Activated naive CD8-positive, alpha-beta T cell treated with anti-CD3 and anti-CD28 coated beads, Interleukin-2, amount 10 ng/mL, durations not matched to agents 7 days and 5 days (primary cell): Measurements from ENCODE around the gene CACNA1D. TPM values are rescaled to one million over a fixed set of nuclear protein-coding genes. Genes with fewer than 3 reads are reported as not detected.

ENCODE experiments used
- ATAC-seq: fragments of 150-1000 bp; cut with Tn5 transposase; one replicate; pipeline ENCODE4 v1.10.0; 2021; ENCODE audit warnings: low read depth, moderate library complexity
- POLR2A ChIA-PET: fragments of 350-600 bp; sonication (Branson Sonifier 250); formaldehyde crosslinking; loops from one replicate; lab custom pipeline; 2021; ENCODE audit warnings: antibody characterized with exemption; lab: Charles Lee
- DNase-seq: peaks from one replicate; pipeline ENCODE4 v3.0.0; 2021
- H3K27ac Mint-ChIP-seq: one replicate; pipeline ENCODE4 v1.8.0; 2022; ENCODE audit warnings: mild to moderate bottlenecking, mixed read lengths
- H3K27me3 Mint-ChIP-seq: one replicate; pipeline ENCODE4 v1.8.0; 2022; ENCODE audit warnings: mild to moderate bottlenecking, moderate library complexity, mixed read lengths
- H3K36me3 Mint-ChIP-seq: one replicate; pipeline ENCODE4 v1.8.0; 2021; ENCODE audit warnings: mild to moderate bottlenecking, mixed read lengths
- H3K4me1 Mint-ChIP-seq: one replicate; pipeline ENCODE4 v1.8.0; 2021; ENCODE audit warnings: mixed read lengths
- H3K4me3 Mint-ChIP-seq: one replicate; pipeline ENCODE4 v1.8.0; 2022; ENCODE audit warnings: mild to moderate bottlenecking, moderate library complexity, mixed read lengths
- H3K9me3 Mint-ChIP-seq: one replicate; pipeline ENCODE4 v1.8.0; 2021; ENCODE audit warnings: mixed read lengths
- total RNA-seq, 2 experiments: library from RNA; stranded (reverse); gene quantifications; one replicate each; pipeline ENCODE4 v1.2.3, GENCODE V29; 2021

Gene CACNA1D
- total RNA-seq, 2 experiments from 2014 or later = not detected

DNA sequence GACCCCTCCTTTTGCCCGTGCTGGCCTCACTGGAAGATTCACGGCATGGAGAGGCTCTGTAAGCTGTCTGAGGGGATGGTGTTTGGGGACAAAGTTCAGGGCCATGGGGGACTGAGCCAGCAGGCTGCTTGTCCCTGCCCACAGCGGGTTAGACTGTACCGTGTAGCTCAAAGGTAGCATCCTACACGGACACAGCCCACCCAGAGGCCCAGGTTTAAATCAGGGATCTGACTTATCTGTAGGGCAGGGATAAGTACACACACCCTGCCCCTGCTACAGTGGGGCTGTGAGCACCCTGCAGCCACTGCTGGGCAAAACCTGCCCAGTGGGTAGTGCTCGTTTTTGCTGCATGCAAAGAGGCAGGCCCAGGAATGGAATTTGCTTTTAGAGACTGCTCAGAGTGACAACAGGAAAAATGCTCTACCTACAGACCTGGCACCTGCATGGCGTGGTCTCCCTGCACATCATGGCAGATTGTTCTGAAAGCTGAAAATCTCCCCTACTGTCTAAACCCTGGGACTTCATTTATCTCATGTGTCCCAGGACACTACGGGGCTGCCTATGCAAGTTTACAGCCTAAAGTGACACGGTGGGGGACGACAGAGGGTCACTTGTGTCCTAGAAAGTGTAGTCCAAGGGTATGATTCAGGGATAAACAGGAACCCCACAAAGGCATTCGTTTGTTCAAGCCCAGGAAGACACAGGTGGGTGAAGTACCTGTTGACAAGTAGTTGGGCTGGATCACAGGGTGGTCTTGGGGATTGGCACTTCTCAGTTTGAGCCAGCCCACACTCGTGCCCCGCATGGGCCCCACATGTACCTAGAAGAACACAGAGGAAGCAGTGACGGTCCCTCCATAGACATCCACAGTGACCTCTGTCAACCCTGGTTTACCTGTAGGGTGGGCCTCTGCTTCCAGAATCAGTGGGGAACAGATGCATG, 324.1 kb downstream of the CACNA1D start:
- DNase-seq (no peak), ATAC-seq (no peak)
- H3K4me3 Mint-ChIP-seq = no peak overlapping the region
- POLR2A ChIA-PET = no interaction called here
- no peak overlapping the region for H3K27ac Mint-ChIP-seq
- peaks cover 2% of the 10 kb centered on the region for H3K4me1 Mint-ChIP-seq
- no peaks in the 10 kb centered on the region for H3K9me3 Mint-ChIP-seq
- H3K36me3 Mint-ChIP-seq = no peaks in the 10 kb centered on the region
- H3K27me3 Mint-ChIP-seq = no peaks in the 10 kb centered on the region

DNA sequence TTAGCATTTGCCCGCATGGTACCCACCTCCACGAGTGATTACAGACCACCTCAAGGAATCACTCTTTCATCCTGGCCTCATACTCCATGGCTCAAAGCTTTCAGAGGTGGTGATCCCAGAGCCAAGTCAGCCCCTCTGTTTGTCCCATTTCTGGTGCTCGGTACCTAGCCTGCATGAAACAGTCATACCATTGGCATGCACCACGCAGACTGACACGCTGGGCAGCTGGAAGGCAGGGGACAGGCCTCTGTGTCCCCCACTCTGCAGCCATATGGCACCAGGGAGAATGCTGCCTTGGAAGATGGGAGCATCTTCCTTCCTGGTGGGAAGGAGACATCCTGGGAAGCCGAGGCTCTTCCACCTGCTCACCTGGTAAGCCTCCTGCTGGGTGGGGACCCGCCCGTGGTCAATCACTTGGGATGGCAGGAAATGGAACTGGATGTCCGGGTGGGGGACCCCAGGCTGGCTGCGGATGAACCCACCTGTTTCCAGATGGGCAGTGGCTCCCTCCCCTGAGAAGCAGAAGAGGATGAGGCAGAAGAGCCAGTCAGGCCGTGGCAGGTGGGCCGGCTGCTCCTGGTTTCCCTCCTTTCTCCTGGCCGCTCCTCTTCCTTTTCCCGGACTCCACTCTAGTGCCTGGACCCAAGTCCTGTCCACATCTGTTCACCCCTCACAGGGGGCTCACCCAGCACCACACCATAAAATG, 324.9 kb downstream of the CACNA1D start:
- no peak overlapping the region for H3K4me3 Mint-ChIP-seq
- no peaks in the 10 kb centered on the region for H3K9me3 Mint-ChIP-seq
- H3K27me3 Mint-ChIP-seq = no peaks in the 10 kb centered on the region
- no peak overlapping the region for H3K27ac Mint-ChIP-seq
- DNase-seq (no peak), ATAC-seq (no peak)
- POLR2A ChIA-PET = no interaction called here
- peaks cover 2% of the 10 kb centered on the region for H3K4me1 Mint-ChIP-seq
- no peaks in the 10 kb centered on the region for H3K36me3 Mint-ChIP-seq

DNA sequence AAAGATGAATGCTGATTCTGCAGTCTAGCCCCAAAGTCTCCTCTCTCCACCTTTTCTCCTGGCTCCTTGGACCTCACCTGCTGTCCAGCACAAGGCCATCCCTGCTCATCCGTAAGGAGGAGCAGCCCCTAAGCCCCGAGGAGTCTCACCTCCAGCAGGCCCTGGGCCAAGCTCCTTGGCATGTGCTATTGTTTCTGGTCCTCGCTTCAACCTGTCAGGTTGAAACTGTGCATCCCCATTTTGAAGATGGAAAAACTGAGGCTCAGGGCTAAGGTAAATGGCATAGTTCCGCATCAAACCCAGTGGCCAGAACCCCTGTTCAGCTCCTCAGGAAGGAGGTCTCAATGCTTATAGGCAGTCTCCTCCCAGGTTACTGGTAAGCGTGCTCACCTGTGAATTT, 325.7 kb downstream of the CACNA1D start:
- Mint-ChIP-seq H3K36me3 (no peaks in the 10 kb centered on the region), H3K27me3 (peaks cover 4% of the 10 kb centered on the region), H3K4me1 (peaks cover 2% of the 10 kb centered on the region), H3K4me3 (no peak overlapping the region), H3K9me3 (no peaks in the 10 kb centered on the region), H3K27ac (no peak overlapping the region)
- DNase-seq (no peak), ATAC-seq (no peak)
- POLR2A ChIA-PET = no interaction called here

DNA sequence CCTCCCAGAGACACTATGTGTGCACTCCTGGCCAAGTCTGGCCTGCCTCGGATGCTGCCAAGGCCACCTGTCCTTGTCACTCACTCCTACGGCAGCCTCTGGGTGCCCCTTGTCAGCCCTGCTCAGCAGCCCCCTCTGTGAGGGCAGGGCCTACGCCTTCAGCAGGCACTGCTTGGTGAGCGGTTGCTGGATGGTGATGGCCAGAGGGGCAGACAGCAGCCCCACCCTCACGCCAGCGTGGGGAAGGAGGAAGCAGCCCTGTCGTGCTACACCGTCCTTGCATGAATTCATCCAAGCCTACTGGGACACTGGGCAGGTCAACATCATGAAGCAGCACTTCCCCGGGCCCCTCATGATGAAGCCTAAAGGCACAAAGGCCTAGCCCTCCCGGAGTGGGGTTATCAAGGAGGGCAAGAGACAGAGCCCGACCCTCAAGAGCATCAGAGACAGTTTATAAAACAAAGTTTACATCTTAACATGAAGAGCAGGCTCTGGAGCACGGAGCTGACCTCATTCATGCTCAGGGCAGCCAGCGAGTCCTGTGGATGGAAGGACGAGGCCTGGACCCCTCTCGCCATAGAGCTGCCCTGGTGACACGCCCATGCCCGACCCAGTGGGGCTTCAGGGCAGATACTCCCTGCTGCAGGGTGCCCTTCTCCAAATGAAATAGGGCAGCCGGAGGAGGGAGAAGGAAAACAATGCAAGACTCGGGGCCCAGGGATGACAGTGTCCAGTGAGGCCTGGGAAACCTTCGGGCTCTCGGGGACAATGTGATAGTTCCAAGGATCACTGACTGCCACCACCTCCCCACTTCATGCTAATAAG, 326.6 kb downstream of the CACNA1D start:
- Mint-ChIP-seq H3K27ac (no peak overlapping the region), H3K27me3 (peaks cover 11% of the 10 kb centered on the region), H3K9me3 (no peaks in the 10 kb centered on the region), H3K36me3 (no peaks in the 10 kb centered on the region), H3K4me1 (peaks cover 2% of the 10 kb centered on the region), H3K4me3 (no peak overlapping the region)
- POLR2A ChIA-PET = no interaction called here
- ATAC-seq = no peak
- no peak for DNase-seq

DNA sequence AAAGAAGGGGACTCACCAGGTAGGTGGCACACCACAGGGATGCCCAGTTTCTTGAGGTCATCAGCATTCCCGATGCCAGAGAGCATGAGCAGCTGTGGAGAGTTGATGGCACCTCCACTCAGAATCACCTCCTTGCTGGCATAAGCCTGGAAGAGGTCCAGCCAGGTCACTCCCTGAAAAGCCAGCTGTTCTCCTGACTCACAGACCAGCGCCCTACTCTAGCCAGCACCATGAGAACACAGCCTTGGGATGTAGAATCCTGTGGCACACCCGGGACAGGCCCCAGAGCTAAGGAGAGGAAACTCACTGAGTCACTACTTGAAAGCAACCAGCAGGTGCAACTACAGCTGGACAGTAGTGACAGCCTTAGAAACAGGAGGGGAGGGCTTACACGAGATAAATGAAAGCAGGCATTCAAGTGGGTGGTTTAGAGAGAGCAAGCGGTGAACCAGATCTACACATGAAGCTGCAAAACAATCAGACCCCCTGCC, 327.3 kb downstream of the CACNA1D start:
- POLR2A ChIA-PET = no interaction called here

DNA sequence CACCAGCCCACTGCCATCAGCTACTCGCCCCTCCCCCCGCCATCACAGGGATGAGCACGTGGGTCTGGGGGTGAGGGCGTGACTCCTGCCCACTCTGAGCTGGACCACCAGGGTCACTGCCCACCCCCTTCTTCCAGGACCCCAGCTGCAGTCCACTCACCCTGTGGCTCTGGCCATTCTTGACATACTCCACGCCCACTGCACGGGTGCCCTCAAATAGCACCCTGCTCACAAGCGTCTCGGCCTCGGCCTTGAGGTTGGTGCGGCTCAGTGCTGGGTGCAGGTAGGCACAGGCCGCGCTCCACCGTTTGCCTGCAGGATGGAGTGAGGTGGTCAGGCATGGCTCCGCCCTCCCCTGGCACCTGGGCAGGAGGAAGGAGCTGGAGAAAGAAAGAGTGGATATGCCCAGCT, 327.9 kb downstream of the CACNA1D start:
- peaks cover 20% of the 10 kb centered on the region for H3K27me3 Mint-ChIP-seq
- no peak overlapping the region for H3K4me3 Mint-ChIP-seq
- no peak overlapping the region for H3K27ac Mint-ChIP-seq
- DNase-seq = no peak
- H3K4me1 Mint-ChIP-seq = peaks cover 2% of the 10 kb centered on the region
- POLR2A ChIA-PET = no interaction called here
- H3K9me3 Mint-ChIP-seq = no peaks in the 10 kb centered on the region
- H3K36me3 Mint-ChIP-seq = no peaks in the 10 kb centered on the region
- no peak for ATAC-seq

More for the DNA sequence above, 327.3 kb downstream of the CACNA1D start:
- peaks cover 2% of the 10 kb centered on the region for H3K4me1 Mint-ChIP-seq
- ATAC-seq (no peak), DNase-seq (no peak)
- H3K36me3 Mint-ChIP-seq = no peaks in the 10 kb centered on the region
- peaks cover 17% of the 10 kb centered on the region for H3K27me3 Mint-ChIP-seq
- H3K27ac Mint-ChIP-seq = no peak overlapping the region
- no peaks in the 10 kb centered on the region for H3K9me3 Mint-ChIP-seq
- H3K4me3 Mint-ChIP-seq = no peak overlapping the region

DNA sequence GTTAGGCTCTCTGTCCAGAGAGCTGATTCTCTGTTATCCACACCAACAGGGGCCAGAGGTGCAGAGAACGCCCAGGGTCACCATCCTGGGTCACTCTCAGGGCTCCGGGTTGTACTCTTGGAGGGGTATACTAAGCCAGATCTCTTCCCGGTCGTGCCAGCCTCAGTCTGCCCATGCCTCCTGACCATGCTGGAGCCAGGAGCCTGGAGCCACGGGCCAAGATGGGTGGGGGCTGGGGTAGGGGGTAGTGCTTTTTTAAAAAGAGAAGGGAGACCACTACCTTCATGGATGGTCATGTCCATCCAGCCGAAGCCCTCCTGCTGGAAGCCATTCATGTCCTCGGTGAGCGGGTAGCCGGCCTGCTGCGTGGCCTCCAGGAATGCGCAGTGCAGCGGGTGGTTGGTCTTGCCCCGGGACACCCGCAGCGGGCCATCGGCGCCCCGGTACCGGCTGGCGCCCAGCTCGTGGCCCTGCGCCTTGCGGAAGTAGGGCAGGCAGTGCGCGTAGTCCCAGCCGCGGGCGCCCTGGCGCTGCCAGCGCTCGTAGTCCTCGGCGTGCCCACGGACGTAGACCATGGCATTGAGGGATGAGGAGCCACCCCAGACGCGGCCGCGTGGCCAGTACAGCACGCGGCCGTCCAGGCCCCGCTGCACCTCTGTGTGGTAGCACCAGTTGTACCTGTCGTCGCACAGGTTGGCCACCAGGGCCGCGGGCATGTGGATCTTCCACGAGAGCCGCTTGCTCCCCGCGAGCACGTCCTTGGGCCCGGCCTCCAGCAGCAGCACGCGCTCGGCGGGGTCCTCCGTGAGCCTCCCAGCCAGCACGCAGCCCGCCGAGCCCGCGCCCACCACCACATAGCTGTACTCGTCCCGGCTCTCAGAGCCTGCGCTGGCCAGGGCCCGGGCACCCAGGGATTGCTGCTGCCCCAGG, 328.9 kb downstream of the CACNA1D start:
- no peak overlapping the region for H3K27ac Mint-ChIP-seq
- ATAC-seq (no peak), DNase-seq (no peak)
- H3K36me3 Mint-ChIP-seq = no peaks in the 10 kb centered on the region
- POLR2A ChIA-PET = no interaction called here
- no peaks in the 10 kb centered on the region for H3K4me1 Mint-ChIP-seq
- H3K27me3 Mint-ChIP-seq = peaks cover 29% of the 10 kb centered on the region
- H3K4me3 Mint-ChIP-seq = no peak overlapping the region
- H3K9me3 Mint-ChIP-seq = no peaks in the 10 kb centered on the region

DNA sequence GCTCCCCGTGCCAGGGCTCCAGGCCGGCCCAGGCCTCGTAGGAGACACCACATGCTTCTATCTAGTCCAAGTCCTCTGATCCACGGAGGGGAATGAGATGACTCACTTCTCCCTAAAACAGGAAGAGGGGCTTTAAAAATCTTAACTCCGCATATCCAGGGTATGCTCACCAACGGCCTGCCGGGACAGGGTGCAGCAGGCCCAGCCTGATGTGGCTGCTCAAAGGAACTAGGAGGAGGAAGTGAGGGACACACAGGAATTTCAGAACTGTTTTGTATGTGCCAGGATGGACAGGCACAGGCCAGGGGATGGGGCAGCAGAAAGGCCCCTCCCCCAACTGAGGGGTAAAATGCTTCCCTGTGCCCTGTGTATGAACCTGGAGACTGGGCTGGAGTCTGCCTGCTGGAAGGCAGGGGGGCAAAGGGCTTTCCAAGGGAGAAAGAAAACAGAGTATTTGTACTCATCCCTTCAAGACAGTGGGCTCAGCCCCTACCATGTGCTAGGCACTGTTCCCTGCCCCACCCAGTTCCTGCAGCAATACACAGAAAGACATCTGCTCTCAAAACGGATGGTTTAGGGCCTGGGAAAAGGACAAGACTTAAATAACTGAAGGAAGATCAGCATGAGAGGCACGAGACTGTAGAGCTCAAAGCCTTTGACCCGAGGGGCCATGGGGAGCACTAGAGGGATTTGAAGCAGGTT, 329.7 kb downstream of the CACNA1D start:
- Mint-ChIP-seq H3K4me3 (no peak overlapping the region), H3K27ac (no peak overlapping the region), H3K4me1 (no peaks in the 10 kb centered on the region), H3K36me3 (no peaks in the 10 kb centered on the region), H3K9me3 (no peaks in the 10 kb centered on the region), H3K27me3 (peaks cover 29% of the 10 kb centered on the region)
- no peak for ATAC-seq
- POLR2A ChIA-PET = no interaction called here
- no peak for DNase-seq

DNA sequence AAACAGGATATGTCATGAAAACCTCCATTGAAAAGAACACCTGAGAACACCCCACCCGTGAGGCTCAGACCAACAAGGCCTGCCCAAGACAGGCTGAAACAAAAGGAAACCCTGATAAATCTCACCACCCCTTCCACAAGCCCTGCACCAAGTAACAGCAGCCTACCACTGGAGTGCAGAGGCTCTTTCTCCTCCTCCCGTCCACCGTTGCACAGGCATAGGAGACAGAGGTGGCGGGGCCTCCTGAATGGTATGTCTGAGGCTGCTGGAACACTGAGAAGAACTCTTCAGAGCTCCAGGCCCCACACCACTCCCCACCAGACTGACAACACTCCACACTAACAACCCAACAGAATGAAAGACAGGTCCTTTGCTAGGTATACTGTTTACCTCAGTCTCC, 330.4 kb downstream of the CACNA1D start:
- POLR2A ChIA-PET = no interaction called here

DNA sequence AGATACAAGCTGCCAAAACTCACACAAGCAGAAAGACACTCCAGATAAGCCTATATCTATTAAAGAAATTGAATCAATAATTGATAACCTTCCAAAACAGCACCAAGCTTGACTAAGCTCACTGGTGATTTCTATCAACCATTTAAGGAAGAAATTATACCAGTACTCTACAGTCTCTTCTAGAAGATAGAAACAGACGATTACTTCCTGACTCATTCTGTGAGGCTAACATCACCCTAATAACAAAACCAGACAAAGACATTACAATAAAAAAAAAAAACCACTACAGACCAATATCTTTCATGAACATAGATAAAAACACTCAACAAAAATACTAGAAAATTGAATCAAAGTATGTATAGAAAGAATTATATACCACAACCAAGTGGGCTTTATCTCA, 331.6 kb downstream of the CACNA1D start:
- no peaks in the 10 kb centered on the region for H3K4me1 Mint-ChIP-seq
- POLR2A ChIA-PET = no interaction called here
- no peak for DNase-seq
- H3K9me3 Mint-ChIP-seq = no peaks in the 10 kb centered on the region
- no peak overlapping the region for H3K27ac Mint-ChIP-seq
- H3K36me3 Mint-ChIP-seq = no peaks in the 10 kb centered on the region
- ATAC-seq = no peak
- H3K4me3 Mint-ChIP-seq = no peak overlapping the region
- H3K27me3 Mint-ChIP-seq = peaks cover 29% of the 10 kb centered on the region

More for the DNA sequence above, 330.4 kb downstream of the CACNA1D start:
- H3K36me3 Mint-ChIP-seq = no peaks in the 10 kb centered on the region
- H3K9me3 Mint-ChIP-seq = no peaks in the 10 kb centered on the region
- no peak overlapping the region for H3K27ac Mint-ChIP-seq
- no peak for ATAC-seq
- H3K4me1 Mint-ChIP-seq = no peaks in the 10 kb centered on the region
- peaks cover 29% of the 10 kb centered on the region for H3K27me3 Mint-ChIP-seq
- H3K4me3 Mint-ChIP-seq = no peak overlapping the region
- DNase-seq = no peak

DNA sequence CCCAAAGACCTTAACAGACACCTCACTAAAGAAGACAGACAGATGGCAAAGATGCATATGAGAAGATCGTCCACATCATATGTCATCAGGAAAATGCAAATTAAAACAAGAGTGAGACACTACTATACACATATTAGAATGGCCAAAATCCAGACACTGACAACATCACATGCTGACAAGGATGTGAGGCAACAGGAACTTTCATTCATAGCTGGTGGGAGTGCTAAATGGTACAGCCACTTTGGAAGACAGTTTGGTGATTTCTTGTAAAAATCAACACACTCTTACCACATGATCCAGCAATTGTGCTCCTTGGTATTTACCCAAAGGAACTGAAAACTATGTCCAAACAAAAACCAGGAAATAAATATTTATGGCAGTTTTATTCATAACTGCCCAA, 334.2 kb downstream of the CACNA1D start:
- peaks cover 29% of the 10 kb centered on the region for H3K27me3 Mint-ChIP-seq

DNA sequence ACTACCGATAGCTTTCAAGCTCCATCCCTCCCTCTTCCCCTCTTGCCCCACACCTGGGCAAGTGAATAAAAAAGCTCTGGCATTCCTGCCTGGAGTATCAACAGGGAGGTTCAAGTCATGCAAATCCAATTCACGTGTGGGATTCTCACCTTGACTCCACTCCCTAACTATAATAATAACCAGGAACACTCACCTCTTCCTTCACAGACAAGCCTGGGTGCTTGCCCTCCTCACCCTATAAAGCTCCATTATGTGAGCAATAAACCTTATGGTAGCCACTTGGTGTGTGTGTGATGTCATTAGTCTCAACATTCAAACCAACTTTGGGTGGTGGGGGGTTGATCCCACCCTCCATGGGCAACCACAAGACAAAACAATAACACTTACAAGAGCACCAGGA, 335.2 kb downstream of the CACNA1D start:
- POLR2A ChIA-PET = interaction anchor here (0.6 kb wide), 1 partner anchor 280 kb away, joined by 3 read pairs; no protein-coding TSS in a partner anchor
- no peak for DNase-seq

More for the DNA sequence above, 334.2 kb downstream of the CACNA1D start:
- DNase-seq (no peak), ATAC-seq (no peak)
- H3K27ac Mint-ChIP-seq = no peak overlapping the region
- POLR2A ChIA-PET = no interaction called here
- H3K36me3 Mint-ChIP-seq = no peaks in the 10 kb centered on the region
- no peaks in the 10 kb centered on the region for H3K9me3 Mint-ChIP-seq
- no peaks in the 10 kb centered on the region for H3K4me1 Mint-ChIP-seq
- no peak overlapping the region for H3K4me3 Mint-ChIP-seq

More for the DNA sequence above, 335.2 kb downstream of the CACNA1D start:
- H3K9me3 Mint-ChIP-seq = no peaks in the 10 kb centered on the region
- no peak overlapping the region for H3K4me3 Mint-ChIP-seq
- no peak overlapping the region for H3K27ac Mint-ChIP-seq
- H3K36me3 Mint-ChIP-seq = no peaks in the 10 kb centered on the region
- peaks cover 29% of the 10 kb centered on the region for H3K27me3 Mint-ChIP-seq
- H3K4me1 Mint-ChIP-seq = no peaks in the 10 kb centered on the region
- no peak for ATAC-seq
